ENCODE measurements around the gene PPP4R1.

The PPP4R1 gene

DNA sequence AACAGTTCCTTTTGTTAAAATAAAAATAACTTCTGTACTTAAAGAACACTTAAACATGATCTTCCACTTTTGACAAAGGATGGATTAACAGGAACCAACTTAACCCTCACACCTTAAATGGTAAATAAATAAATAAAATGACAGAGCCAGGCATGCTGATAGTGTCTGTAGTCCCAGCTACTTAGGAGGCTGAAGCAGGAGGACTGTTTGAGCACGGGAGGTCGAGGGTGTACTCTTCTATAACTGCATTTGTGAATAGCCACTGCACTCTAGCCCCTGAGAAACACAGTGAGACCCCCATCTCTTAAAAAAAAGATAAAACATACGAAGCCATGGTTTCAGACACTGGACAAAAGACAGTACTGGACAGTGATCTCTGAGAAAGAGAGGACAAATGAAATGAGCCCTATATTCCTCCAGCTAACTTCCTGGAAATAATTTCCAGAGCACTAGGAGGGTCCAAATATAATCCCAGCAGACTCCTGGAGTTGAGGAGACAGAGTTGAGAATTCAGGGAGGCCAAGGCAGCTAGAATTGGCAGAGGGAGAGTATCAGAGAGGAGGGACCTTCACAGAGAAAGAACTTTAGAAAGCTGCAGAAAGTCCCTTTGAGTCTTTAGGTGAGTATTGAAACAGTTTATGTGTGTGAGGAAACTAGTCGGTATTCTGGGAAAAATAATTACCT, 17.4 kb downstream of the PPP4R1 start:
- no peak overlapping the region for H3K4me3 ChIP-seq (ENCODE audit: low read length)
- no peak for TF ChIP-seq CTCF (IDR thresholded peaks at IDR 0.05; ENCODE audit: insufficient read depth, low read depth, low read length, missing control alignments)
- DNase-seq (ENCODE audit: low read depth), result no peak

DNA sequence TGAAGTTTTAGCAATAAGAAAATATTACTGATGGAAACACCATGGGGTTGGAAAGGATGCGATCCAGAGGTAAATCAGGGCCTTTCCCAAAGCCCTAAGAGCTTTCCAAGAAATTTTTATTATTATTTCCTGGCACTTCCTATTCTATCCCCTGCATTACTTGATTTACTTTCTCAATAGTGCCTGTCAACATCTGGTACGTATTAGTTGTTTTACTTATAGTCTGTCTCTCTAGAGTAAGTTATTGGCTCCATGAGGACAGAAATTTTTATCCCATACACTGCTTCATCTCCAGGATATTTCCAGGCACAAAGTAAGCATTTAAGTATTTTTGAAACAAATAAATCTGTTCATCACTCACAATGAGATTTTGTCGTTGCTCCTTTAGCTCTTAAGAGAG, 18.1 kb downstream of the PPP4R1 start:
- no peak overlapping the region for H3K4me3 ChIP-seq (ENCODE audit: low read length)
- DNase-seq (ENCODE audit: low read depth), result no peak
- no peak for TF ChIP-seq CTCF (IDR thresholded peaks at IDR 0.05; ENCODE audit: insufficient read depth, low read depth, low read length, missing control alignments)

- no peak overlapping the region for H3K4me3 ChIP-seq (ENCODE audit: low read length)
- no peak for TF ChIP-seq CTCF (IDR thresholded peaks at IDR 0.05; ENCODE audit: insufficient read depth, low read depth, low read length, missing control alignments)
- DNase-seq (ENCODE audit: low read depth), result peak; percentile 92
Observed at GRCh38 chr18:9594823-9595596, 19.3 kb downstream of the PPP4R1 start.

DNA sequence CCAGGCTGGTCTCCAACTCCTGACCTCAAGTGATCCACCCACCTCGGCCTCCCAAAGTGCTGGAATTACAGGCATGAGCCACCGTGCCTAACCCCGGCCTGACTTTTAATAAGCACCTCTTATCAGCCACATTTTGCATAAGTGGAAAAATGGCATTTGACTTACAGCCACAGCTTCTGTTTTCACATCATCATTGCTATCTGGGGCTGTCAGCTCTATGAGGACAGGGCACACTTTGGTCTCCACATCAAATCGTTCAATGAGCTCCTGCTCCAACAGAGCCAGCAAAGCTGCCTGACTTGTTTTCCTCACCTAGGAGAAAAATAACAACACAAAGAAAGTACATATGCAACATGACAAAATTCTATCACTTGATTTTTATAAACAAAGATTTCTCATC, 26.4 kb downstream of the PPP4R1 start:
- no peak overlapping the region for H3K4me3 ChIP-seq (ENCODE audit: low read length)
- no peak for DNase-seq (ENCODE audit: low read depth)
- TF ChIP-seq CTCF (IDR thresholded peaks at IDR 0.05; ENCODE audit: insufficient read depth, low read depth, low read length, missing control alignments), result no peak

GRCh38 chr18:9586814-9587213, 27.5 kb downstream of the PPP4R1 start:
- no peak for TF ChIP-seq CTCF (IDR thresholded peaks at IDR 0.05; ENCODE audit: insufficient read depth, low read depth, low read length, missing control alignments)
- no peak for DNase-seq (ENCODE audit: low read depth)
- H3K4me3 ChIP-seq (ENCODE audit: low read length), result no peak overlapping the region

DNA sequence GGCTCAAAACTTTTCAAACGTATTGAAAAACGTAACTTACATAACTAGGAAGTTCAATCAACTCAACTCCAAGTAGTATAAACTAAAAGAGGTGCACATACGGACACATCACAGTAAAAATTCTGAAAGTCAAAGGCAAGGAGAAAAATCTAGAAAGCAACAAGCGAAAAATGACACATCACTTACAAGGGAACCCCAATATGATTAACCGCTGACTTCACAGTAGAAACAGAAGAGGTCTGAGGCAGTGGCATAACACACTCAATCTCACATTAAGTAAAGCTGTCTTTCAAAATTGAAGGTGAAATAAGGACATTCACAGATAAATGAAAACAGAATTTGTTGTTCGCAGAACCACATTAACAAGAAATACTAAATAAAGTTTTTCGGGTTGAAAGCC, 32.7 kb downstream of the PPP4R1 start:
- TF ChIP-seq CTCF (IDR thresholded peaks at IDR 0.05; ENCODE audit: insufficient read depth, low read depth, low read length, missing control alignments), result no peak
- DNase-seq (ENCODE audit: low read depth), result no peak
- no peak overlapping the region for H3K4me3 ChIP-seq (ENCODE audit: low read length)
